Central memory CD4-positive, alpha-beta T cell (primary cell): ENCODE data around the gene SPIRE2.
"Not testable (repeated sequence)": the region's sequence is repeated elsewhere in the genome, so short reads cannot be mapped to it uniquely, and the experiment has no call there.

ENCODE experiments used
- DNase-seq: peaks from one replicate; pipeline ENCODE4 v3.0.0; 2022

The SPIRE2 gene

DNA sequence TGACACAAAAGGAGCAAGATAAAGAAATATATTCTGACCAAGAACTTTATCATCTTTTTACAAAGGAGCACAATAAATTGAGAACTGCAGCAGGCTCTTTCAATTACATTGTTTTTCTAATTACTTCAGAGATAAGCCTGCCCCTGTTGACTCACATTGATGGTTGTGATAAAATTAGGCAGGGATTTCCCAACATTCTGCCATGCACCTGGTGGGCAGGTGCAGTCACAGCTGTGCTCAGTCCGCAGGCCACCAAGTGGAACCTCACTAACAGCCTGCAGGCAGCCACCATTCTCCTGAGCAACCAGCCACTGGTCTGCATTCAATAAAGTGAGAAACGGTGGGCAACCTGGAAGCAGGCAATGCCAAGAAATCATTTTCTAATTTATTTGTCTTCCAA lies 17.0 kb upstream of the SPIRE2 start:
- no peak for DNase-seq

DNA sequence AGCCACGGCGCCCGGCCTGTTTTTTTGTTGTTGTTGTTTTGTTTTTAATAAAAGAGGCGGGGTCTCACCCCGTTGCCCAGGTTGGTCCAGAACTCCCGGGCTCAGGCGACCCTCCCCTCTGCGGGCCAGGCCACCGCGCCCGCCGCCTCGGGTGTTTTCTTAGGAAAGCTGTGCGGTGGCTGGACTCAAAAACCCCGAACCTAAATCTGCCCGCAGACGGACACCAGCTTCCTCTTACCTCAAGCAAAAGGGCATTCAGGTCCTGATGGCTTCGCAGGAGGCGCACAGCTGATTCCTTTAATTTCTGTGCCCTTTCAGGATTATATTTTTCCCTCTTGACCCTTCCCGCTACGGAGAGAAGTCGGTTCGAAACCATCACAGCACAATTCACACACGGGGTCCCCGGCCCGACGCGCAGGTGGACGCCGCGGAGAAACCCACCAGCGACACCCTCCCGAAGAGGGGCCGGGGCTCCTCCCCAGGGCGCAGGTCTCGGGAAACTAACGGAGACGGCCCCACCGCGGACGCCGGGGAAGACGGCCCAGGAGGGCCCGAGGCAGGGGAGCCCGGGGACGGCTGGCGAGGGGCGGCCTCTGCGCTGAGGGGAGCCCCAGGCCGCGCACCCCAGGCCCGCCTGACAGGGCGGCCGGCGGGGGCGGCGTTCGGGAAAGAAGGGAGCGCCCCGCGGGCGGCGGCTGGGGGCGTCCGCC lies 12.5 kb upstream of the SPIRE2 start:
- DNase-seq = no peak

GRCh38 chr16:89818851-89819403 lies 9.3 kb upstream of the SPIRE2 start:
- DNase-seq = peak; percentile 14

DNA sequence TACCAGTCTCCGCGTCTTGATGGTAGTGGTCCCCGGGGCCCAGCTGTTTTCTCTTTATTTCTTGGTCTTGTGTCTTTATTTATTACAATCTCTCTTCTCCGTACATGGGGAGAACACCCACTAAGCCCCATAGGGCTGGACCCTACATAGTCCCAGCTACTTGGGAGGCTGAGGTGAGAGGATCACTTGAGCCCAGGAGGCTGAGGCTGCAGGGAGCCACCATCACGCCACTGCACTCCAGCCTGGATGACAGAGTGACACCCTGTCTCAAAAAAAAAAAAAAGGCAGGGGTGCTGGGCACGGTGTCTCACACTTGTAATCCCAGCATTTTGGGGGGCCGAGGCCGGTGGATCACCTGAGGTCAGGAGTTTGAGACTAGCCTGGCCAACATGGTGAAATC lies 8.8 kb upstream of the SPIRE2 start:
- DNase-seq = not testable (repeated sequence)

DNA sequence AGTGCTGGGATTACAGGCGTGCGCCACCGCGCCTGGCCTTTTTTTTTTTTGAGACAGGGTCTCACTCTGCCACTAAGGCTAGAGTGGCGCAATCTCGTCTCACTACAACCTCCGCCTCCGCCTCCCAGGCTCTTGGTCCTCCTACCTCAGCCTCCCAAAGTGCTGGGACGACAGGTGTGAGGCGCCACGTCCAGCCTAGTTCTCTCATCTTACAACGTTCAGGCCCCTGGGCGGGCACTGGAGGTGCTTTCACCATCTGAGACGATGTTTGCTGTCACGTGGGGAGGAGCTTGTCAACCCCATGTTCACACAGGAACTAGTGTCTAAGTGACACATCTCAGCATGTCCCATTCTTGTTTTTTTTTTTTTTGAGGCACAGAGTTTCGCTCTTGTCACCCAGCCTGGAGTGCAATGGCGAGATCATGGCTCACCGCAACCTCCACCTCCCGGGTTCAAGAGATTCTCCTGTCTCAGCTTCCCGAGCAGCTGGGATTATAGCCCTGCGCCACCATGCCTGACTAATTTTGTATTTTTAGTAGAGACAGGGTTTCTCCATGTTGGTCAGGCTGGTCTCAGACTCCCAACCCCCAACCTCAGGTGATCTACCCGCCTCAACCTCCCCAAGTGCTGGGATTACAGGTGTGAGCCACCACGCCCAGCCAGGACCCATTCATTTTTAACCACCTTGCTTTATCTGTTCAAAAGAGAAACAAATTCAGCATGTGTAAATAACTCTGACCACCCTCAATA lies 6.7 kb upstream of the SPIRE2 start:
- no peak for DNase-seq

- DNase-seq = no peak
Measured at GRCh38 chr16:89822188-89823086, 5.8 kb upstream of the SPIRE2 start.

DNA sequence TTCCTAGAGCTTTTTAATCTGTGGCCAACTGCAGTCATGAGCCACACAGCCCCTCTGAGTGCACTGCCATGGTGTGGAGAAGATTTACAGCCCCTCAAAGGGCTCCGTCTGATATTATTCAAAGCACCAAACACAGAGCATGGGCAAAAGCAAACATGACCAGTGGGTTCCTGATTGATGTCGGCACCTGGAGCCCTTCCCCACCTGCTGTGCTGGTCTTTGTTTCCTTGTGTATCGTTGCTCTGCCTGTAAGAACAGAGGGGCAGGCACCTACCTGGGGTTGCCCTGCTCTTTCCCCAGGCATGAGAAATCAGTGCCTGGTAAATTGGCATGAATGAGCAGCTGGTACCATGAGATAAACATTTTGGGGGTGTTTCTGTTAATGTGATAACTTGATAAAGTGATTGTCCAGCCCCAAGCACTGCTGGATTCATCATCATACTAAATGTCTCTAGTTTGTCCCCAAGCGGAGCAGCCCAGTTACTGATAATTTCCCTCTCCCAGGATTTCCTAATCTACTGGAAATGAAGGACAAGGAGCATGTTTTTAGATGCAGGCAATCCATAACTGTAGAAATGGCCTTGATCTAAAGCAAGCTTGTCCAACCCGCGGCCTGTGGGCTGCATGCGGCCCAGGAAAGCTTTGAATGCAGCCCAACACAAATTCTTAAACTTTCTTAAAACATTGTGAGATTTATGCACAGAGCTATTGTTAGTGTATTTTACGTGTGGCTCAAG lies 5.0 kb upstream of the SPIRE2 start:
- DNase-seq = no peak

- DNase-seq = not testable (repeated sequence)
Measured at GRCh38 chr16:89823824-89824148, 4.5 kb upstream of the SPIRE2 start.

DNA sequence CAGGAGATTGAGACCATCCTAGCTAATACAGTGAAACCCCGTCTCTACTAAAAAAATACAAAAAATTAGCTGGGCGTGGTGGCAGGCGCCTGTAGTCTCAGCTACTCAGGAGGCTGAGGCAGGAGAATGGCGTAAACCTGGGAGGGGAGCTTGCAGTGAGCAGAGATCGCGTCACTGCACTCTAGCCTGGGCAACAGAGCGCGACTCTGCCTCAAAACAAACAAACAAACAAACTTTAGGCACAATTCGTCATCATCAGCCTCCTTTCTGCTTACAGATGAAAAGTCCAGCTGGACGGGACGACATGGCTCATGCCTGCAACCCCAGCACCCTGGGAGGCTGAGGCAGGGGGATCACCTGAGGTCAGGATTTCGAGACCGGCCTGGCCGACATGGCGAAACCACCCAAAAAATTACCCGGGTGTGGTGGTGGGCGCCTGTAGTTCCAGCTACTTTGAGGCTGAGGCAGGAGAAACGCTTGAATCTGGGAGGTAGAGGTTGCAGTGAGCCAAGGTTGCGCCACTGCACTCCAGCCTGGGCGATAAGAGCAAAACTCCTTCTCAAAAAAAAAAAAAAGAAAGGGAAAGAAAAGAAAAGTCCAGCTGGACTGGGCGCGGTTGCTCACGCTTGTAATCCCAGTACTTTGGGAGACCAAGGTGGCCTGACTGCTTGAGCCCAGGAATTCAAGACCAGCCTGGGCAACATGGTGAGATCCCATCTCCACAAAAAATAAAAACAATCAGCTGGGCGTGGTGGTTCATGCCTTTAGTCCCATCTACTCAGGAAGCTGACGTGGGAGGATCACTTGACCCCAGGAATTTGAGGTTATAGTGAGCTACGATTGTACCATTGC lies 1.5 kb upstream of the SPIRE2 start:
- no peak for DNase-seq

- DNase-seq = no peak
Measured at GRCh38 chr16:89827383-89828198, 684 bp upstream of the SPIRE2 start.

DNA sequence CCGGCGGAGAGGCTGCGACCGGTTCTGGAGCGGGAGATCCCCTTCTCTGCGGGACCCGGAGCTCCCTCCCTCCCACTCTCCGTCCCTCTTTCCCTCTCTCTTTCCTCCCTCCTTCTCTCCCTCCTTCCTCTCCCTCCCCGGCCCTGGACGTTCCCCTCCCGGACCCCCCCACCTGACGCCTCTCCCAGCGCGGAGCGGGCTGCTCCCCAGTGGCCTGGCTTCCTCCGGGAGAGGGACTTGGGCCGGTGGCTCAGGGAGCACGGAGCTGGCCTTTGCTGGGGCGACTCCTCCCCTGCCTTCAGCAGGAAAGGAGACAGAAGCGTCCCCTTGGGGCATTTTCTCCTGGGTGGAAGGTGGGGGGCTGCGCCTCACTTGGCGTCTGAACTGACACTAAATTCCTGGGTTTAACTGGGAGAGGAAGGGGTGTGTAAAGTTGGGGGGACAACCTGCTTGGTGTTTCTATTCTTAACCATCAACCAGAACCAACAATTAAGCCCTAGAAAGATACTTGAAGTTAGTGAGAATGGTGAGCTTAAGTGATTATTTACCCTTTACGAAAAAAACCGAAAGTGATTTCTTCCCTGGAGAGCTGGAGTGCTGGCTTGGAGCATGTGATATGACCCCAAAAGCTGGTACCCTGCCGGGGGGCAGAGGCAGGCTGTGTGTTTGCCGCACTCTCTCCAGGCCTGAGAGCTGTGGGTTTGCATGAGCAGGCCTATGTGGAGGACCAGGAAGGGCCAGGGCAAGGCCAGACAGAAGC lies 775 bp downstream of the SPIRE2 start:
- no peak for DNase-seq

DNA sequence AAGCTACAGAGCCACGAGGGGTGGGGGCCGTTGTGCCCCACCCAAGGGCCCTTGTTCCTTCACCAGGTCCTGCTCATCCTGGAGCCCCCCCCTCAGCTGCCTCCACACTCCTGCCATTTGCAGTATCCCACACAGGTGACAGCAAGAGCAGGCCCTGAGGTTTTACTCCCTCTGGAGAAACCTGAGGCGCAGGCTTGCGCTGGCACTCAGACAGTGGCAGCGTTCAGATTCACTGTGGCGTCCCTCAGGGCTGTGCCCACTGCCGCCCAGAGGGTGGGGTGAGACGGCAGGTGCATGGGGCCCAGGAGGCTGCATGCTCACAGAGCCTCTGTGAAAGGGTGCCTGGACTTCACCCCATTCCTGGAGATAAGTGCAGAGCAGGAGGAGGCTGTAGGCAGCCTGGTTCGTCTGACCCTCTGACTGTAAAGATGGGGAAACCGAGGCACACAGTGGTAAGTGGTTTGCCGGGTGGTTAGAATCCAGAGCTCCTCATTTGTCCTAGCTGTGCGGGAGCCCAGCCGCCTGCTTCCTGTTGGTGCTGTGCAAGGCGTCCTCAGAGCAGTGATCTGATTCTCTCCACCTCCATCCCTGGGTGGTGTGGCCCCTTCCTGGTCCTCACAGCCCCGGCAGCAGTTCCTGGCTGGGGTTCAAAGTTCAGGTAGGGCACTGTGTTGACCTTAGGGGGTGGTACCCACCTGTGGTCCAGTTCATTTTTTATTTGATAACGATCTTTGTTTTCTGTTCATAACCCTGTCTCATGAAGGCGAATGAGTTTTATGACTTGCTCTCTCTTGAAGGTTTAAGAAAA lies 1.6 kb downstream of the SPIRE2 start:
- DNase-seq = no peak

GRCh38 chr16:89831810-89832328 lies 3.6 kb downstream of the SPIRE2 start:
- no peak for DNase-seq

DNA sequence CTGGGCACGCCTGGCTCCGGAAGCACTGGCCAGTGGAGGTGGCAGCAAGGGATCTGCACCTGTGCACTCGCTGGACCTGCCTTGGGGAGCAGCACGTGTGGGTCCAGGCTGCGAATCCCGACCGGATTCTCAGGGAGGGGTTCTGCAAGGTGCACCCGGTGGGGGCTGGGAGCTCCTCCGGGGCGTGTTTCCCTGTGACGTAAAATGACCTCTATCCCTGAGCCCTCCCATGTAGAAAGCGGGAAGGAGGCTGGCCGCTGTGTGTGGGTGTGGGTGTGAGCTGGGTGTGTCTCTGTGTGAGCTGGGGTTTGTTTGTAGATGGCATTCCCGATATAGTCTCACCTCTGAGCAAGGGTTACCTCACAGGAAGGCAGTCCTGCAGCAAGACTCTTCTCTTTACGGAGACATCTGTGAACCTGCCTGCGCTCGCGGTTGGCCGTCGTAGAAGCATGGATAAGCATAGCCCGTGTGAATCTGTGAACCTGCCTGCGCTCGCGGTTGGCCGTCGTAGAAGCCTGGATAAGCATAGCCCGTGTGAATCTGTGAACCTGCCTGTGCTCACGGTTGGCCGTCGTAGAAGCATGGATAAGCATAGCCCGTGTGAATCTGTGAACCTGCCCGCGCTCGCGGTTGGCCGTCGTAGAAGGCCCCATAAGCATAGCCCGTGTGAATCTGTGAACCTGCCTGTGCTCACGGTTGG lies 5.5 kb downstream of the SPIRE2 start:
- not testable (repeated sequence) for DNase-seq

- DNase-seq = not testable (repeated sequence)
Measured at GRCh38 chr16:89834813-89835363, 6.6 kb downstream of the SPIRE2 start.

DNA sequence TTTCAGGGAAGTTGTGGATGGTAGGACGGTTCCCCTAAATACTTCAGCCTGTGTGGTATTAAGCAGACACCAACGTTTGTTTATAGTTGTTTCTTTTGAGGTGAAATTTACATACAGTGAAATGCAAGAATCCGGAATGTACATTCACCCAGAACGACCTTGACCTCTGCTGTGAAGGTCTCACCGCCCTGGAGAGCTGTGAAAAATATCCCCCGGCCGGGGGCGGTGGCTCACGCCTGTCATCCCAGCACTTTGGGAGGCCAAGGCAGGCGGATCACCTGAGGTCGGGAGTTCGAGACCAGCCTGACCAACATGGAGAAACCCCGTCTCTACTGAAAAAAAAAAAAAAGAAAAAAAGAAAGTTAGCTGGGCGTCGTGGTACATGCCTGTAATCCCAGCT lies 8.2 kb downstream of the SPIRE2 start:
- DNase-seq = not testable (repeated sequence)

DNA sequence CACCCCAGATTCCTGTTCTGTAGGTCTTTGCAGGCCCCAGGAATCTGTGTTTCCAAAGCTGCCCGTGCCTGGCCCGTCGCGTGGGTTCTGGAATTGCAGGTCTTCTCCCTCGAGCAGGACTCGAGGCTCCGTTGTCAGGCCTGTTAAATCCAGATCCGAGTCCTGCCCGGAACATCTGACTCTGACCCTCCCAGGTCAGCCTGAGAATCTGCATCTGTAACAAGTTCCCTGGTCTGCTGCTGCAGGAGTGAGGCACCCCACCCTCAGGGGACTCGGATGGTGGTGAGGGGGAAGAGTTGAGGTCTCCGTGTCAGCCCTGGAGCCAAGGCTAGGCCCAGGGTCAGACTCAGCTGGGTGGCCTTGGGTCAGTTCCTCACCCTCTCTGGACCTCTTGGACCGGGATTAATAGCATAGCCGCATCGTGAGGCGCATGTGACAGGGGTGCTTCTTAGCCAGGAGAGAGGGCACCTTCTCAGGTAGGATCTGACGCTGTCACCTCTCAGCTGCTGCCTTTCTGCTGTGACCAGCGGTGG lies 8.8 kb downstream of the SPIRE2 start:
- no peak for DNase-seq
